ENCODE results near the gene PTPRK.

Gene PTPRK

GRCh38 chr6:128017288-128017687 is 503.1 kb downstream of the PTPRK start:
- Histone ChIP-seq H3K79me2 (ENCODE audit: insufficient read depth, low read length) (no peaks in the 10 kb centered on the region), H3K4me2 (ENCODE audit: low read length) (no peak overlapping the region), H4K20me1 (ENCODE audit: insufficient read depth, low read length) (no peaks in the 10 kb centered on the region), H3K4me3 (ENCODE audit: low read depth, low read length, poor library complexity, severe bottlenecking) (no peak overlapping the region), H3K36me3 (ENCODE audit: insufficient read depth, low read length) (no peaks in the 10 kb centered on the region), H3F3A (ENCODE audit: insufficient read depth, low read length) (no peaks in the 10 kb centered on the region), H3K9me3 (ENCODE audit: low read length) (no peaks in the 10 kb centered on the region), H2AFZ (ENCODE audit: low read length) (no peak overlapping the region), H3K27ac (ENCODE audit: low read depth, low read length, poor library complexity, severe bottlenecking) (no peak overlapping the region), H3K9me2 (ENCODE audit: low read depth, low read length) (no peaks in the 10 kb centered on the region), H3K27me3 (ENCODE audit: insufficient read depth, low read length) (no peaks in the 10 kb centered on the region), H3K4me1 (ENCODE audit: insufficient read depth, low read length, severe bottlenecking) (no peaks in the 10 kb centered on the region), H3K9ac (ENCODE audit: low read length) (no peak overlapping the region)
- no peak for TF ChIP-seq EZH2 (IDR thresholded peaks at IDR 0.05; ENCODE audit: borderline replicate concordance, low read length)
- TF ChIP-seq CTCF (IDR thresholded peaks at IDR 0.05; ENCODE audit: low read length): no peak

- Histone ChIP-seq H3K9me3 (ENCODE audit: low read length) (no peaks in the 10 kb centered on the region), H3K36me3 (ENCODE audit: insufficient read depth, low read length) (no peaks in the 10 kb centered on the region), H3K9ac (ENCODE audit: low read length) (no peak overlapping the region), H3K4me2 (ENCODE audit: low read length) (no peak overlapping the region), H3F3A (ENCODE audit: insufficient read depth, low read length) (no peaks in the 10 kb centered on the region), H3K27ac (ENCODE audit: low read depth, low read length, poor library complexity, severe bottlenecking) (no peak overlapping the region), H3K9me2 (ENCODE audit: low read depth, low read length) (no peaks in the 10 kb centered on the region), H3K4me3 (ENCODE audit: low read depth, low read length, poor library complexity, severe bottlenecking) (no peak overlapping the region), H4K20me1 (ENCODE audit: insufficient read depth, low read length) (no peaks in the 10 kb centered on the region), H2AFZ (ENCODE audit: low read length) (no peak overlapping the region), H3K27me3 (ENCODE audit: insufficient read depth, low read length) (no peaks in the 10 kb centered on the region), H3K79me2 (ENCODE audit: insufficient read depth, low read length) (no peaks in the 10 kb centered on the region), H3K4me1 (ENCODE audit: insufficient read depth, low read length, severe bottlenecking) (no peaks in the 10 kb centered on the region)
- TF ChIP-seq CTCF (IDR thresholded peaks at IDR 0.05; ENCODE audit: low read length) (no peak), EZH2 (IDR thresholded peaks at IDR 0.05; ENCODE audit: borderline replicate concordance, low read length) (no peak)
These were observed 512.7 kb downstream of the PTPRK start for GRCh38 chr6:128007658-128008057.

- Histone ChIP-seq H3K9me2 (ENCODE audit: low read depth, low read length) (no peaks in the 10 kb centered on the region), H3K9me3 (ENCODE audit: low read length) (no peaks in the 10 kb centered on the region), H3K9ac (ENCODE audit: low read length) (no peak overlapping the region), H3K4me2 (ENCODE audit: low read length) (no peak overlapping the region), H3F3A (ENCODE audit: insufficient read depth, low read length) (no peaks in the 10 kb centered on the region), H3K36me3 (ENCODE audit: insufficient read depth, low read length) (no peaks in the 10 kb centered on the region), H3K4me3 (ENCODE audit: low read depth, low read length, poor library complexity, severe bottlenecking) (no peak overlapping the region), H4K20me1 (ENCODE audit: insufficient read depth, low read length) (no peaks in the 10 kb centered on the region), H3K27me3 (ENCODE audit: insufficient read depth, low read length) (no peaks in the 10 kb centered on the region), H3K79me2 (ENCODE audit: insufficient read depth, low read length) (no peaks in the 10 kb centered on the region), H3K27ac (ENCODE audit: low read depth, low read length, poor library complexity, severe bottlenecking) (no peak overlapping the region), H3K4me1 (ENCODE audit: insufficient read depth, low read length, severe bottlenecking) (no peaks in the 10 kb centered on the region), H2AFZ (ENCODE audit: low read length) (no peak overlapping the region)
- TF ChIP-seq CTCF (IDR thresholded peaks at IDR 0.05; ENCODE audit: low read length) (no peak), EZH2 (IDR thresholded peaks at IDR 0.05; ENCODE audit: borderline replicate concordance, low read length) (no peak)
These were observed 515.4 kb downstream of the PTPRK start for GRCh38 chr6:128005009-128005408.
